ENCODE results near the gene COL5A3.

GRCh38 chr19:9989504-9989903 is 20.8 kb downstream of the COL5A3 start:
- TF ChIP-seq CTCF (IDR thresholded peaks at IDR 0.05; ENCODE audit: poor library complexity, severe bottlenecking) (no peak), REST (IDR thresholded peaks at IDR 0.05; ENCODE audit: borderline replicate concordance) (no peak), POLR2AphosphoS5 (IDR thresholded peaks at IDR 0.05) (no peak), MXI1 (conservative IDR thresholded peaks at IDR 0.05; ENCODE audit: poor library complexity, severe bottlenecking) (no peak), EZH2 (IDR thresholded peaks at IDR 0.05; ENCODE audit: borderline replicate concordance, insufficient read depth, low read length, poor library complexity, severe bottlenecking) (no peak), RAD21 (conservative IDR thresholded peaks at IDR 0.05) (no peak), EP300 (conservative IDR thresholded peaks at IDR 0.05; ENCODE audit: poor library complexity, severe bottlenecking) (no peak), TAF1 (IDR thresholded peaks at IDR 0.05; ENCODE audit: low read depth) (no peak)

Data from neural cell (in vitro differentiated cells).